Upper lobe of left lung (tissue), 4 donors: Measurements from ENCODE around the gene ZNF91.

Experiments
- CTCF ChIP-seq, 6 experiments: fragments of 450-650 bp in 4 of 6; fragments of 200-600 bp in 2 of 6; sonication (generic) in 2 of 6; IDR thresholded peaks; one replicate each; pipeline ENCODE4 v1.5.1; 2016 to 2019; ENCODE audit warnings: antibody characterized with exemption in 6 of 6
- EP300 ChIP-seq, 4 donors: sonication (generic); formaldehyde crosslinking; IDR thresholded peaks; one replicate each; pipeline ENCODE4 v1.5.1; 2017; ENCODE audit warnings: antibody characterized with exemption in 4 of 4, control low read depth in 2 of 4
- POLR2AphosphoS5 ChIP-seq, 2 donors: sonication (generic); formaldehyde crosslinking; IDR thresholded peaks; one replicate each; pipeline ENCODE4 v1.5.1; 2017; ENCODE audit warnings: antibody characterized with exemption in 2 of 2

- TF ChIP-seq POLR2AphosphoS5 (IDR thresholded peaks at IDR 0.05) (no peak), CTCF (IDR thresholded peaks at IDR 0.05) (no peak), EP300 (IDR thresholded peaks at IDR 0.05) (no peak)
Observed at GRCh38 chr19:23415034-23415433, 19.8 kb upstream of the ZNF91 start.
